Activated naive CD4-positive, alpha-beta T cell treated with anti-CD3 and anti-CD28 coated beads for 36 hours (primary cell): ENCODE results near the gene PEAK1. TPM values are rescaled to one million over a fixed set of nuclear protein-coding genes. Genes with fewer than 3 reads are reported as not detected.

ENCODE experiments used
- CTCF ChIA-PET: fragments of 350-600 bp; sonication (Branson Sonifier 250); formaldehyde crosslinking; loops from one replicate; lab custom pipeline; 2021; ENCODE audit warnings: antibody characterized with exemption; lab: Charles Lee
- DNase-seq: peaks from one replicate; pipeline ENCODE4 v3.0.0-alpha.2; 2020
- H3K27ac Mint-ChIP-seq: one replicate; pipeline ENCODE4 v1.8.0; 2021; ENCODE audit warnings: mild to moderate bottlenecking, mixed read lengths
- H3K27me3 Mint-ChIP-seq: one replicate; pipeline ENCODE4 v1.8.0; 2021; ENCODE audit warnings: low read depth, mixed read lengths
- H3K36me3 Mint-ChIP-seq: one replicate; pipeline ENCODE4 v1.8.0; 2021; ENCODE audit warnings: low read depth, mixed read lengths
- H3K4me1 Mint-ChIP-seq: one replicate; pipeline ENCODE4 v1.8.0; 2021; ENCODE audit warnings: low read depth, mixed read lengths
- H3K4me3 Mint-ChIP-seq: one replicate; pipeline ENCODE4 v1.8.0; 2021; ENCODE audit warnings: mild to moderate bottlenecking, moderate library complexity, mixed read lengths
- H3K9me3 Mint-ChIP-seq: one replicate; pipeline ENCODE4 v1.8.0; 2021; ENCODE audit warnings: mixed read lengths
- intact Hi-C: fragments of 100-400 bp; cut with micrococcal nuclease; formaldehyde crosslinking; loops from one replicate; pipeline ENCODE4 v1.15.1; 2023
- total RNA-seq, 2 experiments: library from RNA; stranded (reverse); gene quantifications; one replicate each; pipeline ENCODE4 v1.2.3, GENCODE V29; 2021

PEAK1 gene
- total RNA-seq, 2 experiments from 2014 or later = 26.6 to 28.0 TPM

DNA sequence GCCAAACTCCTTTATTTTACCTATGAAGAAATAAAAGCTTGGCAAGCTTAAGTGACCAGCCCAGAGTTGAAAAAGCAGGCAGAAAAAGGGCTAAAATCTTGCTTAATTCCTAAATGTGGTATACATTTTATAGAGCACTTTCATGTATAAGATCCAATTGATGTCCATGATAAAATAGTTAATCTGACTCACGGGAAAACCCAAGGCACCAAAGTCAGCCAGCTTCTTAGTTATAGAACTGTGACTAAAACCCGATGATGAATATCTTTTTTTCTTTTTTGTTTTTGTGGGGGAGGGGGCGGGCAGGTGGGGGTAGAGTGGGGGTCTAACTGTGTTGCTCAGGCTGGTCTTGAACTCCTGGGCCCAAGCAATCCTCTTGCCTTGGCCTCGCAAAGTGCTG lies 71.4 kb downstream of the PEAK1 start:
- no peaks in the 10 kb centered on the region for H3K9me3 Mint-ChIP-seq
- intact Hi-C loops = no loop called here
- CTCF ChIA-PET = no interaction called here

DNA sequence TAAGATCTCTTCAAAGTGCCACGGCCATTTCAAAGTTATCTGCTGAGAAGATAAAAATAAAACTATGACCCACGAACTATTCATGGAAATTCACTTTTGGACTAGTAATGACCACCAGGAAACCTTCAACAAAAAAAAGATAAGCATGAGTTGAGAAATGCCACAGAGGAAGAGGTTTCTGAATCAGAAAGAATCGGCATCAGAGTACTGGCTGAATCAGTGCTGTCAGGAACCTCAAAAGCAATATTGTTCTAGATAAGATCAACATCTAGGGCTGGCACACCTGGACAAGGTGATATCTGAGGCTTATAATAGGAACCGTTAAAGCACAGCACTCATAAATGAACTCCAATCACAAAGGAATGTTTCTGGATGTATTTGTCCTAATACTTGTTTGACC lies 72.7 kb downstream of the PEAK1 start:
- no peak for DNase-seq
- Mint-ChIP-seq H3K27me3 (no peaks in the 10 kb centered on the region), H3K4me3 (no peak overlapping the region), H3K27ac (no peak overlapping the region), H3K9me3 (peaks cover under 1% of the 10 kb centered on the region), H3K4me1 (peaks cover 2% of the 10 kb centered on the region), H3K36me3 (peaks cover 4% of the 10 kb centered on the region)
- CTCF ChIA-PET = no interaction called here
- intact Hi-C loops = no loop called here

More for the DNA sequence above, 71.4 kb downstream of the PEAK1 start:
- Mint-ChIP-seq H3K36me3 (peaks cover 3% of the 10 kb centered on the region), H3K27ac (no peak overlapping the region), H3K4me1 (peaks cover 2% of the 10 kb centered on the region), H3K4me3 (no peak overlapping the region), H3K27me3 (no peaks in the 10 kb centered on the region)
- DNase-seq = peak; percentile 5

DNA sequence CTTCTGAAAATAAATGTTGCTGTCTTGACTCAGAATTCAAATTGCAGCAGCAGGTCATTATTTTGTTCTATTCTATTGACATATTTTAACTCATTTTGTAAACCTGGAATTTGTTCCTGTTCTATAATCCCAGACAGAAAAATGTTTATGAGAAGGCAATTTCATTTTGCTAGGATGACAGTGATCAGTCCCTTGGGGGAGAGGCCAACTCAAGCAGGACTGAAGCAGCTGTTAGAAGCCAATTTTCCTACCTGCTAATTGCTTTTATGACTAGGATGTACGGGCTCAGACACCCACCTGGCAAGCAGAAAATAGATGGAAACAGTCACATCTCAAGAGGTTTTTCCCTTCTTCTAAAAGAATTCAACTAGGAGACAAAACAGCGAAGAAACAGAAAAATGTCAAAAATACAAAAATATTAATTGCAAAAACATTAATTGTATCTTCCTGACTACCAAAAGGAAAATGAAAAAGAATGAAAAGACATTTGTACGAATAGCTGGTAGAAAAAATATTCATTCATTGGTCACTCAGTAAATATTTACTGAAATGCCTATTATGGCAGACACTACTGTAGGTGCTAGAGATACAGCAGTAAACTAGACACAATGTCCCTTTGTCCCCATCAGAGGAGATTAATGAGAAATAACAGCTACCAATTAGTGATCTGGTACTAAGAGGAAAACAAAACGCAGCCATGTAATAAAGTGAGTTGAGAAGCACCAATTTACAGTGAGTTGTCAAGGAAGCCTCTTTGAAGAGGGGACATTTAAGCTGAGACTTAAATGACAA lies 73.5 kb downstream of the PEAK1 start:
- H3K27ac Mint-ChIP-seq = no peak overlapping the region
- no peak for DNase-seq
- peaks cover 5% of the 10 kb centered on the region for H3K9me3 Mint-ChIP-seq
- H3K4me3 Mint-ChIP-seq = no peak overlapping the region
- H3K27me3 Mint-ChIP-seq = no peaks in the 10 kb centered on the region
- intact Hi-C loops = no loop called here
- H3K4me1 Mint-ChIP-seq = peaks cover 2% of the 10 kb centered on the region
- CTCF ChIA-PET = no interaction called here
- H3K36me3 Mint-ChIP-seq = peaks cover 8% of the 10 kb centered on the region

DNA sequence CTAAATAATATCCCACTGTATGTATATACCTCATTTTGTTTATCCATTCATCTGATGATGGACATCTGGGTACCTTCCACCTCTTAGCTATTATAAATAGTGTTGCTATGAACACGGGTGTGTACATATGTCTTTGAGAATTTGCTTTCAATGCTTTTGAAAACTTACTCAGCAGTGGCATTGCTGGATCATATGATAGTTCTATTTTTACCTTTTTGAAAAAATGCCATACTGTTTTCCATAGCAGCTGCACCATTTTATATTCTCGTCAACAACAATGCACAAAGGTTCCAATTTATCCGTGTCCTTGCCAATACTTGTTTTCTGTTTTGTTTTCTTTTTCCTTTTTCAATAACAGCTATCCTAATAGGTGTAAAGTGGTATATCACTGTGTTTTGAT lies 77.1 kb downstream of the PEAK1 start:
- intact Hi-C loops = no loop called here
- Mint-ChIP-seq H3K36me3 (peaks cover 8% of the 10 kb centered on the region), H3K4me3 (no peak overlapping the region), H3K4me1 (peaks cover under 1% of the 10 kb centered on the region), H3K27ac (no peak overlapping the region), H3K27me3 (no peaks in the 10 kb centered on the region), H3K9me3 (peaks cover 6% of the 10 kb centered on the region)
- CTCF ChIA-PET = no interaction called here
- DNase-seq = no peak

DNA sequence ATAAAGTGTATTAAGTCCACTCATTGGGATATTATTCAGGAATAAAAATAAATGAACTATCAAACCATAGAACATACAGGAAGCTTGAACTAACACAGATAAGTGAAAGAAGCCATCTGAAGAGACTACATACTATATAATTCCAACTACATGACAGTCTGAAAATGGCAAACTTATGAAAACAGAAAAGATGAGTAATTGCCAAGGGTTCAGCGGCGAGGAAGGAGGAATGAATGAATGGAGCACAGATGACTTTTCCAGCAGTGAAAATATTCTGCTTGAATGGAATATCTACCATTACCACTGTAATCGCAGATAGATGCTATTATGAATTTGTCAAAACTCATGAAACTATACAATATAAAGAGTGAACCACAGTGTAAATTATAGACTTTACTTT lies 79.7 kb downstream of the PEAK1 start:
- intact Hi-C loops = no loop called here
- Mint-ChIP-seq H3K36me3 (peaks cover 5% of the 10 kb centered on the region), H3K4me3 (no peak overlapping the region), H3K27ac (no peak overlapping the region), H3K9me3 (peaks cover 6% of the 10 kb centered on the region), H3K27me3 (no peaks in the 10 kb centered on the region), H3K4me1 (no peaks in the 10 kb centered on the region)
- CTCF ChIA-PET = no interaction called here
- DNase-seq = no peak

DNA sequence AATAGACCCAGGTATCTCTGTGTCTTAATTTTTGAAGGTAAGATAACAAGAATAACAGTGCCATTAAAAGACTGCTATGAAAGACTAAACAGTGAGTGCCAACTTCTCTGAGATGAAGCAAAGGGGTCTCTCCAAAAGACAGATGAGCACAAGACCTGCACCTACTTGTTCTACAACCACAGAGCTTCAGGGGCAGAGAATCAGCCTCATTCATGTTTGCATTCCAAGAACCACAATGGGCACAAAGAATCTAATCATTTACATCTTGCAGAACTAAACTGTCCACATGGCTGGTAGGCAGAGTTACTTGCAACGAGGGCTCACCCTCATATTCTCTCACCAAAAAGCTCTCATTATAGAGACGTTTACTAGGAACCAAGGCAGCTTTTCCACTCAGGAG lies 83.9 kb downstream of the PEAK1 start:
- CTCF ChIA-PET = no interaction called here
- DNase-seq = no peak
- H3K27me3 Mint-ChIP-seq = no peaks in the 10 kb centered on the region
- no peak overlapping the region for H3K27ac Mint-ChIP-seq
- no peaks in the 10 kb centered on the region for H3K9me3 Mint-ChIP-seq
- H3K4me1 Mint-ChIP-seq = no peaks in the 10 kb centered on the region
- no peaks in the 10 kb centered on the region for H3K36me3 Mint-ChIP-seq
- no peak overlapping the region for H3K4me3 Mint-ChIP-seq
- intact Hi-C loops = no loop called here

DNA sequence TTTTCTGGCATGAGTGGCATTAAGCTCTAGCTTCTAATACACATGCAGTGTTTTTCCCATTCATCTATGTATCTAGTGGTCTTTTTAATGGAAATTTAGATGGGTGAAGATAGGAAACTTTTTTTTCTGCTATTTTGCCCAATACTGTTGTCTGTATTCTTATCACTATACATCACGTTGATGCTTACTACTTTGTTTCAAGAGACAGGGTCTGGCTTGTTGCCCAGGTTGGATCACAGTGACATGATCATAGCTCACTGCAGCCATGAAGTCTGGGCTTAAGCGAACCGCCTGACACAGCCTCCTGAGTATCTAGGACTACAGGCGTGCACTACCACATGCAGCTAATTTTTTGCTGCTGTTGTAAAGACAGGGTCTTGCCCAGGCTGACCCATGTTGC lies 84.6 kb downstream of the PEAK1 start:
- H3K36me3 Mint-ChIP-seq = no peaks in the 10 kb centered on the region

DNA sequence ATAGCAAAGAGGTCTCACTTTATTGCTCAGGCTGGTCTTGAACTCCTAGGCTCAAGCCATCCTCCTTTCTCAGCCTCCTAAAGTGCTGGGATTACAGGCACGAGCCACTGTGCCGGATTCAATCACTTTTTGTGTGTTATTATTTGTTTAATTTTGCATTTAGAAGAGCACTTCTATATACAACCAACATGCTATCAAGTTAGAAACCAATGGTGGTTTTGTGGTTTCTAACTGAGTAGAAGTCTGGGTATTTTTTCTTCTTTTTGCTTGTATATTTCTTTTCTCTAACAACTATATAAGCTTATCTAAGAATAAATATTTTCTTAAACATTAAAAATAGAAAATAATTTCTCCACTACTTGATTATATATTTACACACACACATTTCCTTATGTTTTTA lies 86.7 kb downstream of the PEAK1 start:
- no peaks in the 10 kb centered on the region for H3K36me3 Mint-ChIP-seq
- H3K27ac Mint-ChIP-seq = no peak overlapping the region
- H3K27me3 Mint-ChIP-seq = no peaks in the 10 kb centered on the region
- no peak overlapping the region for H3K4me3 Mint-ChIP-seq
- intact Hi-C loops = no loop called here
- H3K4me1 Mint-ChIP-seq = no peaks in the 10 kb centered on the region
- CTCF ChIA-PET = interaction anchor here (0.6 kb wide), 1 partner anchor 49 kb away, joined by 3 read pairs; no protein-coding TSS in a partner anchor
- DNase-seq = no peak
- no peaks in the 10 kb centered on the region for H3K9me3 Mint-ChIP-seq

More for the DNA sequence above, 84.6 kb downstream of the PEAK1 start:
- H3K9me3 Mint-ChIP-seq = no peaks in the 10 kb centered on the region
- no peak for DNase-seq
- no peak overlapping the region for H3K4me3 Mint-ChIP-seq
- intact Hi-C loops = no loop called here
- CTCF ChIA-PET = no interaction called here
- H3K27me3 Mint-ChIP-seq = no peaks in the 10 kb centered on the region
- H3K27ac Mint-ChIP-seq = no peak overlapping the region
- no peaks in the 10 kb centered on the region for H3K4me1 Mint-ChIP-seq

DNA sequence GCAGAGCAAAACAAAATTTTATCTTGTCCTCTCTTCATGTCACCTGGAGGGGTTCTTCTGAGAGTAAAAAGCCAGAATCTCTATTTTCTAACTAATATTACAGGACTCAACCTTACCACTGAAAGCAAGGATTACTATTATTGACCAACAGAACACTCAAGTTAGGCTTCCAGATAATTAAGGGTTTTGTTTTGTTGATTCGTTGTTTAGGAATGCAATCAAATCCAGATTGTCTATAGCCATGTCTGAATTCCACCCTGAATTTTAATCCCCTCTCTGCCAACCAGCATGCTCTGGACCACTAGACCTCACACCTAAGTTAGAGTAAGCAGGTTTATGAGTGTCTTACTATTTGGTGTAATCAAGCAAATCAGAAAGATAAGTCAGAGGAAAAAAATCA lies 90.7 kb downstream of the PEAK1 start:
- Mint-ChIP-seq H3K9me3 (no peaks in the 10 kb centered on the region), H3K27ac (no peak overlapping the region), H3K4me1 (no peaks in the 10 kb centered on the region), H3K4me3 (no peak overlapping the region), H3K36me3 (peaks cover 1% of the 10 kb centered on the region), H3K27me3 (no peaks in the 10 kb centered on the region)
- CTCF ChIA-PET = no interaction called here
- intact Hi-C loops = no loop called here
- no peak for DNase-seq

DNA sequence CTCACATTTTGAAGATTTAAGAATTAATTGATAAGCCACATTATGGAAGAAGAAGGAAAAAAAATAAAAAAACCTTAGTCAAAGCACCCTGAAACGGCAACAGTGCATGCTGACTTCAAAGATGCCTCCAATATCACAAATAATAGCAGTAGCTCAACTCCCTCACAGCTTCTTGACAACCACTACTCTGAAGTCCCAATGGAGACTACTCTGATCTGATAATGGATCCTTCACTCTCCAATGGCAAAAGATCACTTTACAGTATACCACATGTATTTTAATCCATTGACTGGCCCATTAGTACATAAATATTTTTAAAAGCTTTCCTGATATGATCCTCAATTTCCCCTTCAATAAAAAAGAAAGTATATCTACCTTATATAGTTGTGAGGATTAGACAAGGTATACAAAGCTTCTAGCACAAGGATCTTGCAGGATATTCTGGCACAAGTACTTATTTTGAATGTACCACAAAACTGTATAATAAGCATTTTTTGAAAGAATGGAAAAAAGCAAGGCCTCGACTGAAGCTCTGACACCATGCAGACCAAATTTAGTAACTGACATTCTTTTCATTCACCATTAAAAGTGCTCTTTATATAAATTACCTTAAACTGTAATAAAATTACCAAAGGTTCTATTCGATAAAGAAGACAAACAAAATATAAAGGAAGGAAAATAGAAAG lies 91.9 kb downstream of the PEAK1 start:
- Mint-ChIP-seq H3K27me3 (no peaks in the 10 kb centered on the region), H3K9me3 (no peaks in the 10 kb centered on the region), H3K36me3 (peaks cover 1% of the 10 kb centered on the region), H3K4me1 (no peaks in the 10 kb centered on the region), H3K4me3 (no peak overlapping the region), H3K27ac (no peak overlapping the region)
- intact Hi-C loops = no loop called here
- no peak for DNase-seq
- CTCF ChIA-PET = interaction anchor here (0.6 to 0.9 kb wide), 2 partner anchors 210 to 1388 kb away, joined by 3 to 4 read pairs; no protein-coding TSS in a partner anchor

DNA sequence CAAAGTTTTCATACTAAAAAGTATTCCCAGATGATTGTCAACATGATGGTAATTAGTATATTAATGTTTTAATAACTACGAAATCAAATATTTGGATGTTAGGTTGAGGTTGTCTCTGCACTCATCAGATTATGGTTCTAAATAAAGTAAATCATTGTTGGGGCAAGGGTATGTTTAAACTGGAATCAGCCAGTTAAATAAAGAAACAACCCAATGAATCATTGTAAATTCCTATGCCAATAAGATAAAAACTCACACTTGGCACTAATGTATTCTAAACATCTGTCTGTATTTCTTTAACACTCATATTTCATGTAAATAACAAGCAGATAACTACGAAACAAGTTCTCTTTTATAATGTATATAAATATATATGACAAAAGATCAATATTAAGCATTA lies 92.7 kb downstream of the PEAK1 start:
- CTCF ChIA-PET = no interaction called here
- no peaks in the 10 kb centered on the region for H3K9me3 Mint-ChIP-seq
- no peak overlapping the region for H3K27ac Mint-ChIP-seq
- no peaks in the 10 kb centered on the region for H3K4me1 Mint-ChIP-seq
- H3K36me3 Mint-ChIP-seq = peaks cover 1% of the 10 kb centered on the region
- no peak for DNase-seq
- H3K27me3 Mint-ChIP-seq = no peaks in the 10 kb centered on the region
- no peak overlapping the region for H3K4me3 Mint-ChIP-seq
- intact Hi-C loops = no loop called here

DNA sequence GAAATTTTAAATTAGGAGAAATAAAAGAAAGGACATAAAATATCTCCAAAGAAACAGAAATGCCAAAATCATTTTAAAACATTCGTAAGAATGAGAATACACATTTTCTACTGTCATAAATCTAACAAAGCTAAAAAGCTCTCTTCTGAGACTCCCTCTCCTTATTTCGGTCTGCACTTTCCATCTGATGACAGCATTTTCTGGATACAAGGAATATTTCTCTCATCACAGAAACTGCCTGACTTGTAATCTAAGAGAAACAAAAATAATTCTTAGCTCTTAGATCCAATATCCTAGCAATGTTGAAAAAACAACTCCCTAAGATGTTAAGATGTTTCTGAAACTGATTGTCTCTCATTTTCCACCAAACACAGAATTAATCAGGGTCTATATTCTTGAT lies 93.5 kb downstream of the PEAK1 start:
- Mint-ChIP-seq H3K27ac (no peak overlapping the region), H3K36me3 (peaks cover 1% of the 10 kb centered on the region), H3K4me1 (no peaks in the 10 kb centered on the region), H3K9me3 (no peaks in the 10 kb centered on the region), H3K27me3 (no peaks in the 10 kb centered on the region), H3K4me3 (no peak overlapping the region)
- intact Hi-C loops = no loop called here
- no peak for DNase-seq
- CTCF ChIA-PET = no interaction called here

DNA sequence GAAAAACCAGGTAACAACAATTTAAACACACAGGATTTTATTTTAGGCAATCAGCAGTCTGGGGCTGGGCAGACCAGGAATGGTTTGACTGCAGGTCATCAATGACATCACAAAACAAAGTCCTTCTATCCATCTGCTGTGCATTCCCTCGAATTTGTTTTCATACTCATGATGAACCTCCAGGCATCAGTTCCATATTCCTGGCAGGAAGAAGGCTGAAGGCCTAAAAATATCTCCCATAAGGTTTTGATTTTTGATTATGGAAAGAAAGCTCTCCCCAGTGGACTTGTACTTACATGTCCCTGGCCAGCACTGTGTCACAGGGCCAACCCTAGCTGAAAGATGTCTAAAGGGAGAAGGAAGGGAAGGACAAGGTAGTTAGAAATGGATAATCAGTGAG lies 107.4 kb downstream of the PEAK1 start:
- Mint-ChIP-seq H3K4me1 (no peaks in the 10 kb centered on the region), H3K27ac (no peak overlapping the region), H3K4me3 (no peak overlapping the region), H3K27me3 (no peaks in the 10 kb centered on the region), H3K36me3 (no peaks in the 10 kb centered on the region), H3K9me3 (no peaks in the 10 kb centered on the region)
- intact Hi-C loops = no loop called here
- no peak for DNase-seq
- CTCF ChIA-PET = no interaction called here
